Measurements from ENCODE around the gene VPREB1. TPM values are rescaled to one million over a fixed set of nuclear protein-coding genes. Genes with fewer than 3 reads are reported as not detected.
A peak's percentile ranks its signal among the peaks of the same experiment; 100 is the strongest.
"Not testable (repeated sequence)": the region's sequence is repeated elsewhere in the genome, so short reads cannot be mapped to it uniquely, and the experiment has no call there.

Gene VPREB1
- total RNA-seq, 6 experiments from 2014 or later, result not detected

- H3K36me3 Mint-ChIP-seq (ENCODE audit: low read depth); H3K4me3 Mint-ChIP-seq; H3K9me3 Mint-ChIP-seq; H3K27me3 Mint-ChIP-seq (ENCODE audit: insufficient read depth): not testable (repeated sequence)
- Mint-ChIP-seq H3K27ac (peak overlapping the region; percentile 42; the same call in 1 of the 2 replicates), H3K4me1 (ENCODE audit: low read depth) (peaks cover 22% of the 10 kb centered on the region)
- peak; percentile 69 for DNase-seq
These were observed 17.9 kb downstream of the VPREB1 start for GRCh38 chr22:22262332-22263074.

GRCh38 chr22:22263823-22264222, 19.2 kb downstream of the VPREB1 start:
- H3K27me3 Mint-ChIP-seq (ENCODE audit: insufficient read depth); H3K4me3 Mint-ChIP-seq; H3K9me3 Mint-ChIP-seq; H3K27ac Mint-ChIP-seq; H3K36me3 Mint-ChIP-seq (ENCODE audit: low read depth); DNase-seq: not testable (repeated sequence)
- peaks cover 22% of the 10 kb centered on the region for H3K4me1 Mint-ChIP-seq (ENCODE audit: low read depth)

- Mint-ChIP-seq H3K4me1 (ENCODE audit: low read depth) (peaks cover 19% of the 10 kb centered on the region), H3K27ac (peak overlapping the region; percentile 63)
- H3K9me3 Mint-ChIP-seq; H3K36me3 Mint-ChIP-seq (ENCODE audit: low read depth); H3K27me3 Mint-ChIP-seq (ENCODE audit: insufficient read depth); H3K4me3 Mint-ChIP-seq: not testable (repeated sequence)
- peak; percentile 36 for DNase-seq
These were observed 25.6 kb downstream of the VPREB1 start for GRCh38 chr22:22270036-22270676.

- H3K27me3 Mint-ChIP-seq (ENCODE audit: insufficient read depth); H3K9me3 Mint-ChIP-seq; DNase-seq; H3K27ac Mint-ChIP-seq; H3K4me1 Mint-ChIP-seq (ENCODE audit: low read depth); H3K4me3 Mint-ChIP-seq; H3K36me3 Mint-ChIP-seq (ENCODE audit: low read depth): not testable (repeated sequence)
These were observed 32.8 kb downstream of the VPREB1 start for GRCh38 chr22:22277423-22277822.

- not testable (repeated sequence) for H3K27ac Mint-ChIP-seq; H3K4me1 Mint-ChIP-seq (ENCODE audit: low read depth); DNase-seq; H3K36me3 Mint-ChIP-seq (ENCODE audit: low read depth); H3K4me3 Mint-ChIP-seq; H3K9me3 Mint-ChIP-seq; H3K27me3 Mint-ChIP-seq (ENCODE audit: insufficient read depth)
These were observed 40.6 kb downstream of the VPREB1 start for GRCh38 chr22:22284962-22285756.

DNA sequence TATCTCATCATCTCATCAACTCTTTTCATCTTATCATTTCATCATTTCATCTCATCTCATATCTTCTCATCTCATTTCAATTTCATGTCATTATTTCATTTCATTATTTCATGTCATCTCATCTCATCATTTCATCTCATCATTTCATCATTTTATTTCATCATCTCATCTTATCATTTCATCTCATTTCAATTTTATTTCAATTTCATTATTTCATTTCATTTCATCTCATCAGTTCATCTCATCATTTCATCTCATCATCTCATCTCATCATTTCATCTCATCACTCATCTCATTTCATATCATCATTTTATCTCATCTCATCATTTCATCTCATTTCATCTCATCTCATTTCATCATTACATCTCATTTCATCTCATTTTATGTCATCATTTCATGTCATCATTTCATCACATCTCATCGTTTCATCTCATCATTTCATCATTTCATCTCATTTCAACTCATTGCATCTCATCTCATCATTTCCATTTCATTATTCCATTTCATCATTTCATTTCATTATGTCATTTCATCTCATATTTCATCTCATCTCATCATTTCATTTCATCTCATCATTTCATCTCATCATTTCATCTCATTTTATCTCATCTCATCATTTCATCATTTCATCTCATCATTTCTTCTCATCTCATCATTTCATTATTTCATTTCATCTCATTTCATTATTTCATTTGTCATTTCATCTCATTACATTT, 42.0 kb downstream of the VPREB1 start:
- DNase-seq; H3K9me3 Mint-ChIP-seq; H3K27me3 Mint-ChIP-seq (ENCODE audit: insufficient read depth); H3K4me3 Mint-ChIP-seq; H3K4me1 Mint-ChIP-seq (ENCODE audit: low read depth); H3K36me3 Mint-ChIP-seq (ENCODE audit: low read depth); H3K27ac Mint-ChIP-seq: not testable (repeated sequence)

DNA sequence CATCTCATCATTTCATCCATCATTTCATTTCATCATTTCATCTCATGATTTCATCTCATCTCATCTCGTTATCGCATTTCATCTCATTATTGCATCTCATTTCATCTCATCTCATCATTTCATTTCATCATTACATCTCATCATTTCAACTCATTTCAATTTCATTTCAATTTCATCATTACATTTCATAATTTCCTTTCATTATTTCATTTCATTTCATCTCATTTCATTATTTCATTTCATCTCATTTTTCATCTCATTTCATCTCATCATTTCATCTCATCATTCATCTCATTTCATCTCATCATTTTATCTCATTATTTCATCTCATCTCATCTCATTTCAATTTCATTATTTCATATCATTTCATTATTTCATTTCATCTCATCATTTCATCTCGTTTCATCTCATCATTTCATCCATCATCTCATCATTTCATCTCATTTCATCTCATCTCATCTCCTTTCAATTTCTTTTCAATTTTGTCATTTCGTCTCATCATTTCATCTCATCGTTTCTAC, 42.6 kb downstream of the VPREB1 start:
- H3K4me3 Mint-ChIP-seq; H3K27me3 Mint-ChIP-seq (ENCODE audit: insufficient read depth); H3K27ac Mint-ChIP-seq; DNase-seq; H3K4me1 Mint-ChIP-seq (ENCODE audit: low read depth); H3K9me3 Mint-ChIP-seq; H3K36me3 Mint-ChIP-seq (ENCODE audit: low read depth): not testable (repeated sequence)

DNA sequence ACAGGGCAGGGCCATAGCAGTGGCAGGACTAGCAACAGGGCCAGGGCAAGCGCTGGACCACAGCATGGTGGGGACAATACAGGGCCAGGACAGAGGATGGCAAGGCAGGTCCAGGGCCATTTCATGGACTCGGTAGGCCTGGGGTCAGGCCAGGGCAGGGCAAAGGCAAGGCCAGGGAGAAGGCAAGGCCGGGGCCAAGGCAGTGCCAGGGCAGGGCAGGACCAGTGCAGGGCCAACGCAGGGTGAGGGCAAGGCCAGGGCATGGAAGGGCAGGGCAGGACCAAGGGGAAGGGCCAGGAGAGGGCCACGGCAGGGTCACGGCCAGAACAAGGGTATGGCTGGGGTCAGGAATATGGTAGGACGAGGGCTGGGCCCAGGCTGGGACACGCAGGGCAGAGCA, 45.1 kb downstream of the VPREB1 start:
- not testable (repeated sequence) for H3K4me1 Mint-ChIP-seq (ENCODE audit: low read depth); H3K27ac Mint-ChIP-seq; H3K4me3 Mint-ChIP-seq; DNase-seq; H3K9me3 Mint-ChIP-seq; H3K27me3 Mint-ChIP-seq (ENCODE audit: insufficient read depth); H3K36me3 Mint-ChIP-seq (ENCODE audit: low read depth)

- H3K36me3 Mint-ChIP-seq (ENCODE audit: low read depth); H3K4me3 Mint-ChIP-seq; H3K4me1 Mint-ChIP-seq (ENCODE audit: low read depth); H3K9me3 Mint-ChIP-seq; DNase-seq; H3K27me3 Mint-ChIP-seq (ENCODE audit: insufficient read depth); H3K27ac Mint-ChIP-seq: not testable (repeated sequence)
These were observed 46.7 kb downstream of the VPREB1 start for GRCh38 chr22:22291129-22291806.

DNA sequence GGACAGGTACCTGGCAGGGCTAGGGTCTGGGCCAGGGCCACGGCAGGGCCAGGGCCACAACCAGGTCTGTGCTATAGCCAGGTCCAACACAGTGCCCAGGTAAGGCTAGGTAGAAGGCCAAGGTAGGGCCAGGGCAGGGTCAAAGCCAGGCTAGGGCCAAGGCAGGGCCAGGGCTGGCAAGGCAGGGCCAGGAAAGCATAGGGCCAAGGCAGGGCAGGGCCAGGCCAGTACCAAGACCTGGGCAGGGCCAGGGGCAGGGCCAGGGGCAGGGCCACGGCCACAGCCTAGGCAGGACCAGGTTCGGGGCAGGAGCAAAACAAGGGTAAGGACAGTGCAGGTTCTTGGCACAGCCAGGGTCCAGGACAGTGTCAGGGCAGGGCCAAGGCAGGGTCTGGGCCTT, 48.1 kb downstream of the VPREB1 start:
- H3K4me1 Mint-ChIP-seq (ENCODE audit: low read depth); H3K4me3 Mint-ChIP-seq; H3K27ac Mint-ChIP-seq; H3K36me3 Mint-ChIP-seq (ENCODE audit: low read depth); DNase-seq; H3K27me3 Mint-ChIP-seq (ENCODE audit: insufficient read depth); H3K9me3 Mint-ChIP-seq: not testable (repeated sequence)

DNA sequence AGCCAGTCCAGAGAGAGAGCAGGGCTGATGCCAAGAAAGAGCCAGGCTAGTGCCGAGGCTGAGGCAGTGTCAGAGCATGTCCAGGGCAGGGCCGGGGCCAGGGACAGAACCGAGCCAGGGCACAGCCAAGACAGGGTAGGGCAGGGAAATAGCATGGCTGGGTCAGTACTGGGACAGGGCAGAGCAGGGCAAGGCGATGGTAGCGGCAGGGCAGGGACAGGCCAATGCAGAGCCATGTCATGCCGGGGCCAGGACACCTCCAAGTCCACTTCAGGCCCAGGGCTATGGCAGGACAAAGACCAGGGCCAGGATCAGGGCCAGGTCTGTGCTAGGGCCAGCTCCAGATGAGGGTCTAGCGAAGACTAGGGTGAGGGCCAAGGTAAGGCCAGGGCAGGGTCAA, 48.9 kb downstream of the VPREB1 start:
- H3K4me3 Mint-ChIP-seq, DNase-seq, H3K27ac Mint-ChIP-seq: not testable (repeated sequence)

DNA sequence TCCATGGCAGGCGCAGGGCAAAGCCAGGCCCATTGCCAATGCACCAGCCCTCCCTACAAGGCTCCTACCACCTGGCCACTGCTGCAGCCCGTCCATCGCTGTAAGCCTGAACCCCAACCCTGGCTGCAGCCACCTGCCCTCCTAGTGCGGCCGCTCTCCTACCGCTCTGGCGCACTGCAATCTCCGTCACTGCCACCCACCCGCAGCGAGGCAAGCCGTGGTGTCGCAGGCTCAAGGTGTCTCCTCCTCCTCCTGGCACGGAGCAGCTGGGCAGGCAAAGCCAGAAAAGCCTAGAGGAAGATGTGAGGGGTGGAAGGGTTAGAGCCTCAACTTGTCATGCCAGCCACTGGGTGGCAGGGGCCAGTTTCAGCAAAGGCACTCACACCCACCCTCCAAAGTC, 50.1 kb downstream of the VPREB1 start:
- not testable (repeated sequence) for H3K27me3 Mint-ChIP-seq (ENCODE audit: insufficient read depth); DNase-seq; H3K9me3 Mint-ChIP-seq; H3K36me3 Mint-ChIP-seq (ENCODE audit: low read depth); H3K4me3 Mint-ChIP-seq; H3K27ac Mint-ChIP-seq
- peaks cover 11% of the 10 kb centered on the region for H3K4me1 Mint-ChIP-seq (ENCODE audit: low read depth)

More for the DNA sequence above, 48.9 kb downstream of the VPREB1 start:
- not testable (repeated sequence) for H3K27me3 Mint-ChIP-seq (ENCODE audit: insufficient read depth); H3K9me3 Mint-ChIP-seq; H3K36me3 Mint-ChIP-seq (ENCODE audit: low read depth); H3K4me1 Mint-ChIP-seq (ENCODE audit: low read depth)

All from HFFc6 (cell line).